Stimulated activated naive B cell treated with anti-CD40 and anti-IgM and Interleukin-4, amounts not matched to agents 10 μg/mL and 1 μg/mL and 100 μg/mL, for 72 hours (primary cell): Measurements from ENCODE around the gene PRMT1.

Experiments
- ATAC-seq, 2 donors: fragments of 150-1000 bp; cut with Tn5 transposase; replicated peaks; 2 replicates each; pipeline ENCODE4 v1.10.0; 2021; ENCODE audit warnings: moderate library complexity in 1 of 2
- DNase-seq: peaks from one replicate; pipeline ENCODE4 v3.0.0; 2021
- H3K27ac Mint-ChIP-seq: one replicate; pipeline ENCODE4 v1.8.0; 2022; ENCODE audit warnings: mild to moderate bottlenecking, mixed read lengths
- H3K27me3 Mint-ChIP-seq, 2 donors: one replicate each; pipeline ENCODE4 v1.8.0; 2022; ENCODE audit warnings: mixed read lengths in 2 of 2
- H3K36me3 Mint-ChIP-seq, 2 donors: one replicate each; pipeline ENCODE4 v1.8.0; 2022; ENCODE audit warnings: mixed read lengths in 2 of 2, mild to moderate bottlenecking in 1 of 2
- H3K4me1 Mint-ChIP-seq, 2 donors: one replicate each; pipeline ENCODE4 v1.8.0; 2022; ENCODE audit warnings: mixed read lengths in 2 of 2, mild to moderate bottlenecking in 1 of 2
- H3K4me3 Mint-ChIP-seq, 2 donors: one replicate each; pipeline ENCODE4 v1.8.0; 2022; ENCODE audit warnings: mild to moderate bottlenecking in 2 of 2, mixed read lengths in 2 of 2, moderate library complexity in 1 of 2
- H3K9me3 Mint-ChIP-seq, 2 donors: one replicate each; pipeline ENCODE4 v1.8.0; 2022; ENCODE audit warnings: mixed read lengths in 2 of 2, mild to moderate bottlenecking in 1 of 2

The PRMT1 gene

GRCh38 chr19:49684983-49685553 is 8.0 kb downstream of the PRMT1 start:
- Mint-ChIP-seq H3K36me3 (peaks cover 55 to 70% of the 10 kb centered on the region in 2 donors), H3K4me1 (peaks cover 38 to 57% of the 10 kb centered on the region in 2 donors), H3K4me3 (no peak overlapping the region), H3K27ac (peak overlapping the region; percentile 65), H3K27me3 (peaks cover 4 to 6% of the 10 kb centered on the region in 2 donors), H3K9me3 (no peaks in the 10 kb centered on the region)
- DNase-seq (no peak), ATAC-seq (no peak)

GRCh38 chr19:49685845-49686332 is 8.8 kb downstream of the PRMT1 start:
- Mint-ChIP-seq H3K27me3 (peaks cover 12 to 14% of the 10 kb centered on the region in 2 donors), H3K4me1 (peaks cover 38 to 57% of the 10 kb centered on the region in 2 donors), H3K27ac (peak overlapping the region; percentile 65), H3K9me3 (no peaks in the 10 kb centered on the region), H3K36me3 (peaks cover 57 to 73% of the 10 kb centered on the region in 2 donors), H3K4me3 (no peak overlapping the region)
- no peak for ATAC-seq
- no peak for DNase-seq

GRCh38 chr19:49686503-49687088 is 9.5 kb downstream of the PRMT1 start:
- H3K27ac Mint-ChIP-seq, result peak overlapping the region; percentile 79
- H3K9me3 Mint-ChIP-seq, result no peaks in the 10 kb centered on the region
- no peak overlapping the region for H3K4me3 Mint-ChIP-seq
- H3K4me1 Mint-ChIP-seq, result peaks cover 38 to 58% of the 10 kb centered on the region in 2 donors
- ATAC-seq (no peak), DNase-seq (no peak)
- H3K27me3 Mint-ChIP-seq, result peaks cover 18 to 21% of the 10 kb centered on the region in 2 donors
- peaks cover 56 to 71% of the 10 kb centered on the region in 2 donors for H3K36me3 Mint-ChIP-seq

- DNase-seq, result no peak
- H3K27me3 Mint-ChIP-seq, result peaks cover 20 to 23% of the 10 kb centered on the region in 2 donors
- peak overlapping the region; percentile 79 for H3K27ac Mint-ChIP-seq
- no peak for ATAC-seq
- no peak overlapping the region for H3K4me3 Mint-ChIP-seq
- no peaks in the 10 kb centered on the region for H3K9me3 Mint-ChIP-seq
- peaks cover 51 to 67% of the 10 kb centered on the region in 2 donors for H3K36me3 Mint-ChIP-seq
- H3K4me1 Mint-ChIP-seq, result peaks cover 38 to 58% of the 10 kb centered on the region in 2 donors
Measured at GRCh38 chr19:49687150-49687549, 10.1 kb downstream of the PRMT1 start.

- DNase-seq (no peak), ATAC-seq (no peak)
- Mint-ChIP-seq H3K4me3 (no peak overlapping the region), H3K27me3 (peaks cover 20 to 29% of the 10 kb centered on the region in 2 donors), H3K4me1 (peaks cover 38 to 58% of the 10 kb centered on the region in 2 donors), H3K36me3 (peaks cover 48 to 64% of the 10 kb centered on the region in 2 donors), H3K27ac (peak overlapping the region; percentile 20), H3K9me3 (no peaks in the 10 kb centered on the region)
Measured at GRCh38 chr19:49687566-49688316, 10.7 kb downstream of the PRMT1 start.

- ATAC-seq, result no peak
- Mint-ChIP-seq H3K27ac (peak overlapping the region; percentile 10), H3K36me3 (peaks cover 47 to 63% of the 10 kb centered on the region in 2 donors), H3K4me3 (peak overlapping the region; percentile 17 to 23), H3K4me1 (peaks cover 38 to 56% of the 10 kb centered on the region in 2 donors), H3K27me3 (peaks cover 26 to 38% of the 10 kb centered on the region in 2 donors), H3K9me3 (no peaks in the 10 kb centered on the region)
- DNase-seq, result no peak
Measured at GRCh38 chr19:49688531-49689132, 11.6 kb downstream of the PRMT1 start.

- H3K4me3 Mint-ChIP-seq, result peak within 1 kb of the TSS; percentile 73 to 76
- DNase-seq, result no peak
- peak; percentile 48 to 61 for ATAC-seq
- H3K27ac Mint-ChIP-seq, result peak within 1 kb of the TSS; percentile 51
- H3K4me1 Mint-ChIP-seq, result peaks cover 33 to 49% of the 10 kb centered on the region in 2 donors
- H3K27me3 Mint-ChIP-seq, result peaks cover 29 to 43% of the 10 kb centered on the region in 2 donors
- H3K9me3 Mint-ChIP-seq, result no peaks in the 10 kb centered on the region
- H3K36me3 Mint-ChIP-seq, result peaks cover 39 to 55% of the 10 kb centered on the region in 2 donors
Measured at GRCh38 chr19:49689133-49690078, 12.3 kb downstream of the PRMT1 start, which contains the start of gene ADM5. ADM5 (plus strand) TSS chr19:49689594; CDS start chr19:49689838, 244 bp downstream.

GRCh38 chr19:49690079-49690655 is 13.1 kb downstream of the PRMT1 start:
- Mint-ChIP-seq H3K4me1 (peaks cover 33 to 49% of the 10 kb centered on the region in 2 donors), H3K27ac (peak overlapping the region; percentile 37)

GRCh38 chr19:49690656-49691242 is 13.7 kb downstream of the PRMT1 start, which contains the start of gene CPT1C:
CPT1C (plus strand) TSS chr19:49691116; CDS start chr19:49692253, 1,137 bp downstream.
- H3K4me1 Mint-ChIP-seq, result peaks cover 29 to 43% of the 10 kb centered on the region in 2 donors
- no peaks in the 10 kb centered on the region for H3K9me3 Mint-ChIP-seq
- DNase-seq (no peak), ATAC-seq (peak; percentile 48 to 53)
- peak within 1 kb of the TSS; percentile 37 for H3K27ac Mint-ChIP-seq
- H3K4me3 Mint-ChIP-seq, result peak within 1 kb of the TSS; percentile 73 to 76
- H3K36me3 Mint-ChIP-seq, result peaks cover 29 to 45% of the 10 kb centered on the region in 2 donors
- peaks cover 29 to 47% of the 10 kb centered on the region in 2 donors for H3K27me3 Mint-ChIP-seq

More at GRCh38 chr19:49690079-49690655, 13.1 kb downstream of the PRMT1 start:
- no peak for DNase-seq
- peaks cover 35 to 50% of the 10 kb centered on the region in 2 donors for H3K36me3 Mint-ChIP-seq
- no peaks in the 10 kb centered on the region for H3K9me3 Mint-ChIP-seq
- H3K27me3 Mint-ChIP-seq, result peaks cover 29 to 47% of the 10 kb centered on the region in 2 donors
- ATAC-seq, result peak; percentile 25 to 26
- H3K4me3 Mint-ChIP-seq, result peak overlapping the region; percentile 73 to 76

GRCh38 chr19:49691243-49692146 is 14.4 kb downstream of the PRMT1 start:
- H3K27ac Mint-ChIP-seq, result peak overlapping the region; percentile 37
- DNase-seq (no peak), ATAC-seq (peak; percentile 34 to 48)
- peaks cover 28 to 40% of the 10 kb centered on the region in 2 donors for H3K4me1 Mint-ChIP-seq
- H3K36me3 Mint-ChIP-seq, result peaks cover 27 to 39% of the 10 kb centered on the region in 2 donors
- no peaks in the 10 kb centered on the region for H3K9me3 Mint-ChIP-seq
- peak overlapping the region; percentile 73 to 76 for H3K4me3 Mint-ChIP-seq
- H3K27me3 Mint-ChIP-seq, result peaks cover 29 to 47% of the 10 kb centered on the region in 2 donors

- no peak for DNase-seq
- H3K27me3 Mint-ChIP-seq, result peaks cover 29 to 52% of the 10 kb centered on the region in 2 donors
- H3K4me1 Mint-ChIP-seq, result peaks cover 25 to 36% of the 10 kb centered on the region in 2 donors
- no peaks in the 10 kb centered on the region for H3K9me3 Mint-ChIP-seq
- no peak overlapping the region for H3K4me3 Mint-ChIP-seq
- peak overlapping the region; percentile 37 for H3K27ac Mint-ChIP-seq
- H3K36me3 Mint-ChIP-seq, result peaks cover 24 to 35% of the 10 kb centered on the region in 2 donors
- no peak for ATAC-seq
Measured at GRCh38 chr19:49692147-49692506, 15.1 kb downstream of the PRMT1 start.

- Mint-ChIP-seq H3K4me1 (peaks cover 0 to 2% of the 10 kb centered on the region in 2 donors), H3K27me3 (peaks cover 21 to 45% of the 10 kb centered on the region in 2 donors)
Measured at GRCh38 chr19:49696115-49696514, 19.0 kb downstream of the PRMT1 start.

More at GRCh38 chr19:49696115-49696514, 19.0 kb downstream of the PRMT1 start:
- ATAC-seq (no peak), DNase-seq (no peak)
- Mint-ChIP-seq H3K27ac (no peak overlapping the region), H3K4me3 (no peak overlapping the region), H3K36me3 (no peaks in the 10 kb centered on the region), H3K9me3 (no peaks in the 10 kb centered on the region)
